IPS-15b (cell line): ENCODE measurements around the gene STK25.

Source experiments
- H3K27me3 ChIP-seq: one replicate; pipeline ENCODE4 v1.6.1; 2013; ENCODE audit warnings: low read length; ENCODE audit not compliant: control insufficient read depth, insufficient read depth
- H3K36me3 ChIP-seq: one replicate; pipeline ENCODE4 v1.6.1; 2013; ENCODE audit warnings: low read length; ENCODE audit not compliant: control insufficient read depth, insufficient read depth
- H3K4me1 ChIP-seq: one replicate; pipeline ENCODE4 v1.6.1; 2013; ENCODE audit warnings: mild to moderate bottlenecking, low read length; ENCODE audit not compliant: control insufficient read depth, insufficient read depth
- H3K4me3 ChIP-seq: one replicate; pipeline ENCODE4 v1.5.1; 2013; ENCODE audit warnings: low read depth, low read length
- H3K9ac ChIP-seq: one replicate; pipeline ENCODE4 v1.6.1; 2013; ENCODE audit warnings: low read depth, mild to moderate bottlenecking, low read length
- H3K9me3 ChIP-seq: one replicate; pipeline ENCODE4 v1.6.1; 2013; ENCODE audit warnings: mild to moderate bottlenecking, low read length; ENCODE audit not compliant: control insufficient read depth, insufficient read depth

The STK25 gene

DNA sequence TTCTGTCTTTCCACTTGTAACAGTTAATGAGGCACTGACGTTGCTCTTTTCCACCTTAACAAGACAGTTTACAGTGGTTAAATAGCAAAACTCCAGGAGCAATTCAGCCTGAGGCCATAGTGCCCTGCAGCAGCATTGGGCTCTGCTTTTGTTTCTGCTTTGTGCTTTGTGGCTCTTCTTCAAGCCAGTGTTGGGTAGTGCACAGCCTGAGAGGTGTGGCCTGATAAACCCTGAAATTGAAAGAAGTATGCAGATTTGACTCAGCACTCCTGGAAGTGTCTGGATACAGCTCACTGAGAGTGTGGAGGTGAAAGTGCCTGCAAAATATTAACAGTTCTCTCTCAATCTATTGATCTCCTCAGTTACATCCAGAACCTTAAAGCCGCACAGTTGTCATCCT lies 63.0 kb downstream of the STK25 start:
- Histone ChIP-seq H3K36me3 (peaks cover 16% of the 10 kb centered on the region), H3K27me3 (no peaks in the 10 kb centered on the region), H3K9ac (no peak overlapping the region), H3K9me3 (no peaks in the 10 kb centered on the region), H3K4me3 (no peak overlapping the region), H3K4me1 (no peaks in the 10 kb centered on the region)

DNA sequence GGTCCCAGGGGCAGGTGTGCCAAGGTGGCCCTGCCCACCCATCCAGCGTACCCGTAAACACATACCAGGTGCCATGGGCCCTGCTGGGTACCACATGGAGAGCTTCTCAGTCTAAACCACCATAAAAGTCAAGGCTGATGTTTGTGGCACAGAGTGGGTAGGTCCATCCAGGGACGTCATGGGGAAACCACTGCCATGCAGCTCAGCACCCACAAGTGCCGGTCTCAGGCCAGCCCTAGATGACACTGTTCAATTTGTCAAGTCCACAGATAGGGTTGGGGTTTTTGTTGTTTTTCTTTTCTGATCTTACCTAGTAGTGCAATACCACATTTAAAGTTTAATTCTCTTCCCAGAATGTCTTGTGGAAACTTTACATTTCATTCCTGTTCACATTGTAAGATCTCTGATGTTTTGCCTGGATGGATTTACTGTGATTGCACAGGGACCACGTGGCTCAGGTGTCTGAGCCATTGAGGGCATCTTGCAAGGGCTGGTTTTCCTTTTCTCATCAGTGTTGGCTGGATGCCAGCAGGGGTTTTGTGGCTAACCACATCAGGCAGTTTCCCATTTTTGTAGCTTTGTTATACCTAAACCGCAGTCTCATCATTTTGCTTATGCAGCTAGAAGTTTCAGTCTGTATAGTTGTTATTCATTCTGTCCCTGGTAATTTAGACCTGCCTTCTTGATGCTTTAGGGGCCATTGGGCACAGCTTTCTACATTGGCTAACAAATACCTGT lies 64.7 kb downstream of the STK25 start:
- no peak overlapping the region for H3K4me3 ChIP-seq
- H3K9me3 ChIP-seq: no peaks in the 10 kb centered on the region
- H3K4me1 ChIP-seq: no peaks in the 10 kb centered on the region
- H3K27me3 ChIP-seq: no peaks in the 10 kb centered on the region
- peaks cover 16% of the 10 kb centered on the region for H3K36me3 ChIP-seq
- H3K9ac ChIP-seq: no peak overlapping the region
